Measurements from ENCODE around the gene EEFSEC.

DNA sequence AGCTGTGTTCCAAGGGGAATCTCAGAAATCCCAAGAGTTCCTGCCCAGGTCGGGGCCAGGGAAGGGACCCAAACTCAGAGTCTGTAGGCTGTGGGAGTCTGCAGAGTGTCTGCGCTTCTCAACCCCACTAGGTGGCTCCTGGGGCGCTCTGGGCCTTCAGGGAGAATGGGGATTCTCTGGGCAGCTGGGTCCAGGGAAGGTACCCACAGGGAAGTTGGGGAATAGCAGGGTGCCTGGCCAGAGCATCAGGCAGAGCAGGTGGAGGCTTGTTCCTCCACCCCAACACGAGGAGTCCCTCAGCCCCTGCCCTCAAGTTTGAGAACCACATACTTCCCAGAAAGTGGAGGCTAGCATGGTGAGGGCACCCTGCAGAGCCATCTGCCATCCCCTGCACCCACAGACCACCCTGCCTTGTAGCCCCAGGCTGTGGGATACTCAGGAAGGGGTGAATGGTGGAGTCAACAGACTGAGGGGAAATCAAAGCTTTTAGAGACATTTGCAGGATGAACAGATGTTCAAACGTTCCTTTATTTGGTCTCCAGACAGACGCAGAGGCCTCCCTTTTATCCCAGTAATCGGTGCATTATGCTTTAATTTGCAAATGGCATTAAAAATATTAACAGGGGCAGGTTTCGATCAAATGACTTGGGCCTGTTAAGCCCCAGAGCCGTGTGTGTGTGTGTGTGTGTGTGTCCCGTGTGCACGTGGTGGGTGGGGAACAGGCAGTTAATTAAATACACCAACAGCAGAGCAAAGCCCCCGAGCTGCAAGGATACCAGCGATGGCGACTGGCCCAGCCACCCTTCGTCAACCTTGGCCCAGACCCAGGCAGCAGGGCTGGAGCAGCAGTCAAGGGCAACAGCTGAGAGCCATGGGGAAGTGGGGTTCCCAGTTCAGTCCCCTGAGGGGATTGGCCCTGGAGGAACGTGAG, 255.7 kb downstream of the EEFSEC start:
- TF ChIP-seq, protein P1, sequence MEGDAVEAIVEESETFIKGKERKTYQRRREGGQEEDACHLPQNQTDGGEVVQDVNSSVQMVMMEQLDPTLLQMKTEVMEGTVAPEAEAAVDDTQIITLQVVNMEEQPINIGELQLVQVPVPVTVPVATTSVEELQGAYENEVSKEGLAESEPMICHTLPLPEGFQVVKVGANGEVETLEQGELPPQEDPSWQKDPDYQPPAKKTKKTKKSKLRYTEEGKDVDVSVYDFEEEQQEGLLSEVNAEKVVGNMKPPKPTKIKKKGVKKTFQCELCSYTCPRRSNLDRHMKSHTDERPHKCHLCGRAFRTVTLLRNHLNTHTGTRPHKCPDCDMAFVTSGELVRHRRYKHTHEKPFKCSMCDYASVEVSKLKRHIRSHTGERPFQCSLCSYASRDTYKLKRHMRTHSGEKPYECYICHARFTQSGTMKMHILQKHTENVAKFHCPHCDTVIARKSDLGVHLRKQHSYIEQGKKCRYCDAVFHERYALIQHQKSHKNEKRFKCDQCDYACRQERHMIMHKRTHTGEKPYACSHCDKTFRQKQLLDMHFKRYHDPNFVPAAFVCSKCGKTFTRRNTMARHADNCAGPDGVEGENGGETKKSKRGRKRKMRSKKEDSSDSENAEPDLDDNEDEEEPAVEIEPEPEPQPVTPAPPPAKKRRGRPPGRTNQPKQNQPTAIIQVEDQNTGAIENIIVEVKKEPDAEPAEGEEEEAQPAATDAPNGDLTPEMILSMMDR (IDR thresholded peaks at IDR 0.05), result no peak
- no peak for TF ChIP-seq POLR2A (IDR thresholded peaks at IDR 0.05)
